ENCODE results near the gene SVIL. TPM values are rescaled to one million over a fixed set of nuclear protein-coding genes. Genes with fewer than 3 reads are reported as not detected.

The SVIL gene
- total RNA-seq, 1 donor: 36.9 TPM

GRCh38 chr10:29415876-29416275 lies 218.9 kb downstream of the SVIL start:
- no peaks in the 10 kb centered on the region for H3K27me3 ChIP-seq (ENCODE audit: insufficient read depth, low read length)
- TF ChIP-seq CTCF (IDR thresholded peaks at IDR 0.05; ENCODE audit: extremely low read depth, low read depth, low read length): no peak
- peaks cover 96% of the 10 kb centered on the region for H3K79me2 ChIP-seq (ENCODE audit: insufficient read depth, low read length)
- H3K4me1 ChIP-seq (ENCODE audit: insufficient read depth, low read length): peaks cover 20% of the 10 kb centered on the region
- peaks cover 28% of the 10 kb centered on the region for H3K36me3 ChIP-seq (ENCODE audit: insufficient read depth, low read length)
- no peaks in the 10 kb centered on the region for H3K9me3 ChIP-seq (ENCODE audit: low read depth, low read length)
- DNase-seq (ENCODE audit: insufficient read length, low spot score, missing footprints): no peak
- no peak overlapping the region for H2AFZ ChIP-seq (ENCODE audit: low read length)
- H3K4me2 ChIP-seq (ENCODE audit: insufficient read depth, low read length): no peak overlapping the region
- H4K20me1 ChIP-seq (ENCODE audit: insufficient read depth, low read length): peaks cover 46% of the 10 kb centered on the region
- no peak overlapping the region for H3K27ac ChIP-seq (ENCODE audit: low read depth, low read length)
- no peak overlapping the region for H3K4me3 ChIP-seq (ENCODE audit: insufficient read depth, low read length)

GRCh38 chr10:29414501-29414900 lies 220.3 kb downstream of the SVIL start:
- H3K4me1 ChIP-seq (ENCODE audit: insufficient read depth, low read length): peaks cover 20% of the 10 kb centered on the region
- no peak for TF ChIP-seq CTCF (IDR thresholded peaks at IDR 0.05; ENCODE audit: extremely low read depth, low read depth, low read length)
- peaks cover 97% of the 10 kb centered on the region for H3K79me2 ChIP-seq (ENCODE audit: insufficient read depth, low read length)
- DNase-seq (ENCODE audit: insufficient read length, low spot score, missing footprints): no peak
- no peaks in the 10 kb centered on the region for H3K27me3 ChIP-seq (ENCODE audit: insufficient read depth, low read length)
- no peak overlapping the region for H3K4me2 ChIP-seq (ENCODE audit: insufficient read depth, low read length)
- H3K9me3 ChIP-seq (ENCODE audit: low read depth, low read length): no peaks in the 10 kb centered on the region
- no peak overlapping the region for H3K27ac ChIP-seq (ENCODE audit: low read depth, low read length)
- H2AFZ ChIP-seq (ENCODE audit: low read length): no peak overlapping the region
- peaks cover 18% of the 10 kb centered on the region for H3K36me3 ChIP-seq (ENCODE audit: insufficient read depth, low read length)
- H3K4me3 ChIP-seq (ENCODE audit: insufficient read depth, low read length): no peak overlapping the region
- peaks cover 37% of the 10 kb centered on the region for H4K20me1 ChIP-seq (ENCODE audit: insufficient read depth, low read length)

GRCh38 chr10:29412485-29412884 lies 222.3 kb downstream of the SVIL start:
- no peak for TF ChIP-seq CTCF (IDR thresholded peaks at IDR 0.05; ENCODE audit: extremely low read depth, low read depth, low read length)
- Histone ChIP-seq H3K4me1 (ENCODE audit: insufficient read depth, low read length) (peaks cover 27% of the 10 kb centered on the region), H2AFZ (ENCODE audit: low read length) (no peak overlapping the region), H3K27ac (ENCODE audit: low read depth, low read length) (peak overlapping the region; percentile 2), H3K4me2 (ENCODE audit: insufficient read depth, low read length) (peak overlapping the region; percentile 80), H3K4me3 (ENCODE audit: insufficient read depth, low read length) (no peak overlapping the region), H3K27me3 (ENCODE audit: insufficient read depth, low read length) (no peaks in the 10 kb centered on the region), H3K9me3 (ENCODE audit: low read depth, low read length) (no peaks in the 10 kb centered on the region), H3K36me3 (ENCODE audit: insufficient read depth, low read length) (peaks cover 6% of the 10 kb centered on the region), H3K79me2 (ENCODE audit: insufficient read depth, low read length) (peaks cover 84% of the 10 kb centered on the region), H4K20me1 (ENCODE audit: insufficient read depth, low read length) (peaks cover 31% of the 10 kb centered on the region)
- no peak for DNase-seq (ENCODE audit: insufficient read length, low spot score, missing footprints)

- no peak overlapping the region for H3K4me3 ChIP-seq (ENCODE audit: insufficient read depth, low read length)
- H3K27me3 ChIP-seq (ENCODE audit: insufficient read depth, low read length): no peaks in the 10 kb centered on the region
- no peak for TF ChIP-seq CTCF (IDR thresholded peaks at IDR 0.05; ENCODE audit: extremely low read depth, low read depth, low read length)
- H2AFZ ChIP-seq (ENCODE audit: low read length): no peak overlapping the region
- H3K4me2 ChIP-seq (ENCODE audit: insufficient read depth, low read length): peak overlapping the region; percentile 80
- DNase-seq (ENCODE audit: insufficient read length, low spot score, missing footprints): no peak
- peaks cover 25% of the 10 kb centered on the region for H4K20me1 ChIP-seq (ENCODE audit: insufficient read depth, low read length)
- peak overlapping the region; percentile 18 for H3K27ac ChIP-seq (ENCODE audit: low read depth, low read length)
- H3K79me2 ChIP-seq (ENCODE audit: insufficient read depth, low read length): peaks cover 77% of the 10 kb centered on the region
- peaks cover 27% of the 10 kb centered on the region for H3K4me1 ChIP-seq (ENCODE audit: insufficient read depth, low read length)
- H3K36me3 ChIP-seq (ENCODE audit: insufficient read depth, low read length): no peaks in the 10 kb centered on the region
- H3K9me3 ChIP-seq (ENCODE audit: low read depth, low read length): no peaks in the 10 kb centered on the region
Observed at GRCh38 chr10:29411666-29412315, 223.0 kb downstream of the SVIL start.
